GM19452 (cell line): Measurements from ENCODE around the gene KLHL8.
"Not testable (repeated sequence)": the region's sequence is repeated elsewhere in the genome, so short reads cannot be mapped to it uniquely, and the experiment has no call there.

Experiments
- ATAC-seq: cut with Tn5 transposase; IDR thresholded peaks from one replicate; pipeline ENCODE4 v1.9.1; 2021; ENCODE audit not compliant: unreplicated experiment

The KLHL8 gene

DNA sequence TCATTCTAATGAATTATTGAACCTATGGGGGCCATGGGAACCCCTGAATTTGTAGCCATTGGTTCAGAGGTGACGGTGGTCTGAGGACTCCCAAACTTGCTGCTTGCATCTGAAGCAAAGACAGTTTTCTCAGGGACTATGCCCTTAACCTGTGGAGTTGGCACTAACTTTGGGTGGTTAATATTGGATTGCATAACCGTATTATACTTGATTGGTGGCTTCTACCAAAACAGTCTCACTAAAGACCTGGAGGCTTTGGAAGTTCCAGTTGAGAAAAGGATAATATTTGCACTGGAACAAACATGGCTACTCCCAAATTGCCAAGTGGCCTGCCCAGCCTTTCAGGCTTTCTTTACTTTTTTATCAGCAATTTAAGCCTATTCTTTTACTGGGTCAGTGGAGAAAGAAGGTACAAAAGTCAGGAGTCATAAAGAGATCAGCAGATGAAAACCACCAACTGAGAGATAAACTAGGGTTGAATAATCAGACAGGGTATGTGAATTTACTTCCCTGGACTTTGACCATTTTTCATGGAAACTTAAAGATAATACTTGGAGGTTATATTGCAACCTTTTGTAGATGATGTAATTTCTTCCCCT, 7.9 kb upstream of the KLHL8 start:
- no peak for ATAC-seq

- no peak for ATAC-seq
Measured at GRCh38 chr4:87227751-87228151, 7.3 kb upstream of the KLHL8 start.

DNA sequence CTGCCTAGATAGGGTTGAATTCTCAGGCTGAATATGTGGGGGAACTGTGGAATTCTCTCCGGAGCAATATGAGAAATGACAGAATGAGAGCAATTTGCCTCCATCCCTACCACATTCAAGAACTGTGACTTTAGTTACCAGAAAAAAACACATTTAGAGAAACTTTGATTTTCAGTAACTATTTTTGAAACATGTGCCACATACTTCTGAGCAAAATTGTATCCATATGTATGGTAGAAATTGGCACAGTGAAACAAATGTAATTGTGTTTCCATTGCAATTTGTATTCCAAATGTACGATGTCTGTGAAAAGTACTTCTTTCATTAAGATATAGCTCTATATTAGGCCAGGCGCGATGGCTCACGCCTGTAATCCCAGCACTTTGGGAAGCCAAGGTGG, 5.5 kb upstream of the KLHL8 start:
- ATAC-seq = no peak

DNA sequence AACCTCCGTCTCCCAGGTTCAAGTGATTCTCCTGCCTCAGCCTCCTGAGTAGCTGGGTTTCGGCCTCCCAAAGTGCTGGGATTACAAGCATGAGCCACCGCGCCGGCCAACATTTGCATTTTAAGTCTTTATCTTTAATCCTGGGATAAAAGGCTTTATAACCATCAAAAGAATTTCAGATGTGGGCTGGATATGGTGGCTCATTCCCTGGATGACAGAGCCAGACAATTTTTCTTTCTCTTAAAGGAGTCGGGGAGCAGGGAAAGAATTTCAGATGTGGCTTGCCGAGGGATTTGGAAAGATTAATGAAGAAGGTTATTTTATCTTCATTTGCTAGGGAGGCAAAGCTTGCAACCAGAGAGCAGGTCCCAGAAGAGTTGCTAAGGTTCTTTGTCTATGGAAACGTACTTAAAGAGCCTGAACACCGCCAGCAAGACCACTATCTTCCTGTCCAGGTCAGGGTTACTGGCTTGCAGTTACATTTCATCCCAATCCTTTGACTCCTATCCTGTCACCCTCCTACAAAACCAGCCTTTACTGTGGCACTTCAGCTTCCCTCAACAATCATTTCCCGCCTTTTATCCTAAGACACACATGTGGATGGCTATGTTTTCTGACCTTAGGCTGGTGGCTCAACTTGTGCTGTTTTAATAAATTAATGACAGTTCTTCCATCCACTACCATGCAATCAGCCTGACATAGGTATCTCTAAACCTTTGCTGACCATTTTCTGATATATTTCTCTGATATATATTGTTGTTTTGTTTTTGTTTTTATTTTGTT, 3.9 kb upstream of the KLHL8 start:
- ATAC-seq = no peak

DNA sequence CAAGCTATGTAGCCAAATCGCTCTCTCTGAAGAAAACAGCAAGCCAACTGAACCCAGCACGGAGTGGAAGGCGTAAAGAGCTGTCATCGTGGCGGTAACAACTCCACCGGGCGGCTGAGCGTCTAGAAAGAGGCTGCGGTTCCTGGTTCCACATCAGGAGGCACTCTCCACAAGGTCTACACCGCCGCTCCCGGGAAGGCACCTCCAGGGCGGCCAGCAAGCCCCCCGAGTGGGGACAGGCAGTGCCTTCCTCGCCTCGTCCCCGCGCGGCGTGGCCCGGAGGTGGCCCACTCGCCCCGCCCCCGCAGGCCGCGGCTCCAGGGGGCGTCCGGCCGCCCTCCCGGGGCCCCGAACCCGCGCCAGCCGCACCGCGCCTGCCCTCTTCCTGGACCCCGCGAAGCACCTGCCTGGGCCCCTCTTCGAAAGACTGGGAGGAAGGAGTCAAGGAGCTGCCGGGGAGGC, 755 bp downstream of the KLHL8 start:
- peak; percentile 37 for ATAC-seq

DNA sequence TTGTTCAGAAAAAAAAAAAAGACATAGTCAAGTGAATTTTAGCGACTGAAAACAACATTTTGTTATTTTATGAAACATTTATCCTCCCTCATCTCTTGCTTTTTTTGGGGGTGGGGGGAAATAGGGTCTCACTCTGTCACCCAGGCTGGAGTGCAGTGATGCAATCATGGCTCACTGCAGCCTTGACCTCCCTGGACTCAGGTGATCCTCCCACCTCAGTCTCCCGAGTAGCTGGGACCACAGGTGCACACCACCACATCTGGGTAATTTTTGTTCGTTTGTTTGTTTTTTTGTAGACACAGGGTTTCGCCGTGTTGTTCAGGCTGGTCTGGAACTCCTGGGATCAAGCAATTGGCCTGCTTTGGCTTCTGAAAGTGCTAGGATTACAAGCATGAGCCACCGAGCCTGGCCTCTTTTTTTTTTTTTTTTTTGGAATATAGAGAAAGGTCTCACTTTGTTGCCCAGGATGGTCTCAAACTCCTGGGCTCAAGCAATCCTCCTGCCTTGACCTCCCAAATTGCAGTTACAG, 3.1 kb downstream of the KLHL8 start:
- not testable (repeated sequence) for ATAC-seq

GRCh38 chr4:87216469-87216868, 3.9 kb downstream of the KLHL8 start:
- ATAC-seq = no peak

GRCh38 chr4:87213421-87214075, 6.9 kb downstream of the KLHL8 start:
- ATAC-seq = no peak

- no peak for ATAC-seq
Measured at GRCh38 chr4:87211249-87211952, 9.0 kb downstream of the KLHL8 start.

DNA sequence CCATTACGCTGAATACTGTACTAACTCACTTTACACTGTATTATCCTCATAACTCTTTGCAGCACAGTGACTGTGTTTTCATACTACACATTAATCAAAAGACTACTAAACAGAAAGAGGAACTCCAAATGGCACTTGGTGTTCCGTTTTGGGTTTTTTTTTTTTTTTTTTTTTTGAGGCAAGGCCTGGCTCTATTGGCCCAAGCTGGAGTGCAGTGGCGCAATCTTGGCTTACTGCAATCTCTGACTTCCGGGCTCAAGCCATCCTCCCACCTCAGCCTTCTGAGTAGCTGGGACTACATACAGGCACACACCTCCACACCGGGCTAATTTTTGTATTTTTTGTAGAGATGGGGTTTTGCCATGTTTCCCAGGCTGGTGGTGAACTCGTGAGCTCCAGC, 10.7 kb downstream of the KLHL8 start:
- ATAC-seq = peak; percentile 87

- peak; percentile 9 for ATAC-seq
Measured at GRCh38 chr4:87209182-87209581, 11.2 kb downstream of the KLHL8 start.

- no peak for ATAC-seq
Measured at GRCh38 chr4:87204559-87204958, 15.9 kb downstream of the KLHL8 start.

GRCh38 chr4:87196927-87197326, 23.5 kb downstream of the KLHL8 start:
- no peak for ATAC-seq

DNA sequence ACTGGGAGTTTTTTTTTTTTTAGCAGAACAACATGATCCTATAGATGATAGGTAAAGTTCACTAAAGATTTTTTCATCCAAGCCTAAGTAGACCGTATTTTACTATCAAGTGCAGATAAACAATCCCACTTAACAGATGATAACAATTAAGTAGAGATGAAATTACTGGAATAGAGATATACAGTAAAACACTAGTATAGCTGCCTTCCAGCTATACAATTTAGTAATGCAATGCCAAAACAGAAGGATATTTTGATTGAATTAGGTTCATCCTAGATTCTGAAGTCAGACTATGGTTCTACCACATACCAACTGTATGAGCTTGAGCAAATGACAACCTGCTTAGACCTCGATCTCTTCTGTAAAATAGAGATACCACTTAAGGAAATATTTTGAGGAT, 24.3 kb downstream of the KLHL8 start:
- ATAC-seq = no peak

DNA sequence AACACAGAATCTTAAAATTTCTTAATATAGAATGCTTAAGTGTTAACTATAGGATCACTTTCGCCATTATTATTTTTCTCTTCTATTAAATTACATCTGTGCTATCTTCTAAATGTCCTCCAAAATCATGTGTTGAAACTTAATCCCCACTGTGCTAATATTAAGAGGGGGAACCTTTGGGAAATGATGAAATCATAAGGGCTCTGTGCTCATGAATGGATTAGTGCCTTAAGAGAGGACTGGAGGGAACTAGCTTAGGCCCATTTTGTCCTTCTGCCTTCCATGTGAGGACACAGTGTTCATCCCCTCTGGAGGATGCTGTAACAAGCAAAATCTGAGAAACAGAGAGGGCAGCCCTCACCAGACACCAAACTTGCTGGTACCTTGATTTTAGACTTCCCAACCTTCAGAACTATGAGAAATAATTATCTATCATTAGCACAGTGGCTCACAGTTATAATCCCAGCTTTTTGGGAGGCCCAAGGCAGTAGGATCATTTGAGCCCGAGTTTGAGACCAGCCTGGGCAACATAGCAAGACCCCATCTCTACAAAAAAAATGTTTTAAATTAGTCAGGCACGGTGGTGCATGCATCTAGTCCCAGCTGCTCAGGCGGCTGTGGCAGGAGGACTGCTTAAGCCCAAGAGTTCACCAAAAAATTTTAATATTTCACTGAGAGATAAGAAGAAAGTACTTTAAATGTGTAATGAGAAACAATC, 26.3 kb downstream of the KLHL8 start:
- no peak for ATAC-seq

DNA sequence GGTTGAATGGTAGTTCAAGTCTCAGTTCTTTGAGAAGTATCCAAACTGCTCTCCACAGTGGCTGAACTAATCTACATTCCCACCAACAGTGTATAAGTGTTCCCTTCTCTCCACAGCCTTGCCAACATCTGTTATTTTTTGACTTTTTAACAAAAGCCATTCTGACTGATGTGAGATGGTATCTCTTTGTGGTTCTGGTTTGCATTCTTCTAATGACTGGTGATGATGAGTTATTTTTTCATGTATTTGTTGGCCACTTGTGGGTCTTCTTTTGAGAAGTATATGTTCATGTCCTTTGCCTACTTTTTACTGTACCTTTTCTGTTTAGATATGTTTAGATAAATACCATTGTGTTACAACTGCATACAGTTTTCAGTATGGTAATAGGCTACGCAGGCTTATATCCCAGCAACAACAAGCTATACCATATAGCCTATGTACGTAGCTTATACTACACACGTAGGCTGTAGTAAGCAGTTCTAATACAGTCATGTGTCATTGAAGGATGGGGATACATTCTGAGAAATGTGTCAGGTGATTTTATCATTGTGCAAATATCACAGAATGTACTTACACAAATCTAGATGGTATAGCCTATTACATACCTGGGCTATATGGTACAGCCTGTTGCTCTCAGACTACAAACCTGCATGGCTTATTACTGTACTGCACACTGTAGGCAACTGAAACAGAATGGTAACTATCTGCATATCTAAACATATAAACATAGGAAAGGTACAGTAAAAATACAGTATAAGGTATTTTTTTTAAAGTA, 28.1 kb downstream of the KLHL8 start:
- ATAC-seq = no peak

DNA sequence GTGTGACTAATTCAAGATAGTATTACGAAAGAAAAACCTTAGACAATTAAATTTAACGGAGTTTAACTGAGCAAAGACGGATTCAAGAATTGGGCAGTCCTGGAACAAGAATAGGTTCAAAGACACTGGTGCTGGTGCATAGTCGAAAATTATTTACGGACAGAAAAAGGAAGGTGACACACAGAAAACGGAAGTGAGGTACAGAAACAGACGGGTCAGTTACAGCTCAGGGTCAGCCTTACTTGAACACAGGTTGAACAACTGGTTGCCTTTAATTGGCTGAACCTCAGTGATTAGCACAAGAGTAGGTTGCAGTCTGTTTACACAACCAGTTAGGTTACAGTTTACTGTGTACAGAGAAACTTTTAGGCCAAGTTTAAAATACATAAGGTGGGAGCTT, 31.5 kb downstream of the KLHL8 start:
- no peak for ATAC-seq

DNA sequence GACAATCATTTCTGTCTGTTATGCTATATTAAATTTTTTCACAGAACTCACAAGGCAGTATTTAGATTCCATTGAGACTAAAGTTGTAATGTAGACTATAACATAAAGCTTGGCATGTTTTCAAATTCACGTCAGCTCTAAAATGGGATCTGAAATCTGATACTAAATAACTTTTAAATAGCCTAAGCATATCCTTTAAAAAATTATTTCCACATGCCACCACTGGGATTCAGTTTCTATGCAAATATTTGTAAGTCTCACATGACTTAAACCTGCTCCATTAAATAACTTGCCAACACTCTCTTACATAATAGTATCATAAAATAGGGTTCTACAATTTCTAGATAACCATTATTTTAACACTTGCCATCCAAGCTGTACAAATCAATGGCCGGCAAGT, 32.4 kb downstream of the KLHL8 start:
- no peak for ATAC-seq

DNA sequence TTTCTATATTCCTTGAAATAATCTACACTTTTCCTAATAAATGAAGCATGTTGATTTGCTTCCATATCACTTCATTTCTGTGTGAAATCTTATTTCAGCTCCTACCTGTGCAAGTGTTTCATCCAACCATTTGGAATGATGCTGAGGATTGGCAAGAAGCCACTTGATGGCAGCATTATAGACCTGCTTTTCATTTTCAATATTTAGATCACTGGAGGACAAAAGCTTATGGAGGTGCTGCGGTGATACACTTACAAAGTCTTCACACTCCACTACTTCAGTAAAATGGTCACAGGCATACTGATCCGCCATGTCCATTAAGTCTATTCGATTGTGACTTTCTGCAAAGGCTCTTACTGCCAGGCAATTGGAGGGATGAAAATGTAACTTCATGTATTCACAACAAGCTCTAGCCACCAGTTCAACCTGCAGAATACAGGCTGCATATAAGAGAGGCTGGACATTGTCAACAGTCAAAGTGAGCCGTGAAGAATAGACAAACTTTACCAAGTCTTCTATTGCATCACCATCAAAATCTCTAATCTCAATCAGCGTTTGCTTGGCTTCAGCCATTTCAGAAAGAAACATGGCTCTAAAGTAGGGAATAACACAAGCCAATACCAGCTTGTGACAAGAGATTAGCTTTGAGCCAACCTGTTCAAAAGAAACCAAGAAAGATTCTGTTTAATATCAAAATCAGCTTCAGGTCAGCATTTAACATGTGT, 35.1 kb downstream of the KLHL8 start:
- ATAC-seq = no peak
